GM10248 (cell line): ENCODE results near the gene NPM3.

Experiments used
- CTCF ChIA-PET: fragments of 300-600 bp; sonication (Branson Sonifier 250); formaldehyde crosslinking; extraction: SDS; loops from one replicate; lab custom pipeline; 2021; ENCODE audit warnings: antibody characterized with exemption; lab: Yijun Ruan, JAX
- POLR2A ChIA-PET: fragments of 350-650 bp; sonication (Branson Sonifier 250); formaldehyde crosslinking; extraction: SDS; loops from one replicate; lab custom pipeline; 2020; ENCODE audit warnings: antibody characterized with exemption; lab: Yijun Ruan, JAX
- DNase-seq: peaks from one replicate; pipeline ENCODE4 v3.0.0; 2012; ENCODE audit errors: extremely low spot score
- TF ChIP-seq, protein P1 (sequence below): IDR thresholded peaks from 2 replicates; pipeline ENCODE4 v1.5.1; 2012; ENCODE audit warnings: mild to moderate bottlenecking, low read depth; ENCODE audit errors: extremely low read depth, missing control alignments, control extremely low read depth

The NPM3 gene

DNA sequence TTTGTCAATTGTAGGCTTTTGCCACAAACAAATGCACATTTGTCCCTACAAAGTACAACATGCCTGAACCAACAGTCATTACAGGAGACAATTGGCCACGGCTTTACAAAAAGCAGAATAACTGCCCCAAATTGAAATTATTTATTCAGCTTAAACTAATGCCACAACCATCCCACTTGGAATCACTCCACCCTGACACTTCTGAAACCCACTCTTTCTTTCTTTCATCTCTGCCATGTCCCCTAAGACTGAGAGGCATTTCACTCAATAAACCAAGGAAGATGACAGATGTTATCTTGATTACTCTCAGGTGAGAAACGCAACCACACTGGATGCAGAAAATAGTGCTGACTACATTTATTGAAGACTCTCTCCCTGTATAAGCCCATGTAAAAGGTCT is 2.6 kb upstream of the NPM3 start:
- TF ChIP-seq, protein P1, sequence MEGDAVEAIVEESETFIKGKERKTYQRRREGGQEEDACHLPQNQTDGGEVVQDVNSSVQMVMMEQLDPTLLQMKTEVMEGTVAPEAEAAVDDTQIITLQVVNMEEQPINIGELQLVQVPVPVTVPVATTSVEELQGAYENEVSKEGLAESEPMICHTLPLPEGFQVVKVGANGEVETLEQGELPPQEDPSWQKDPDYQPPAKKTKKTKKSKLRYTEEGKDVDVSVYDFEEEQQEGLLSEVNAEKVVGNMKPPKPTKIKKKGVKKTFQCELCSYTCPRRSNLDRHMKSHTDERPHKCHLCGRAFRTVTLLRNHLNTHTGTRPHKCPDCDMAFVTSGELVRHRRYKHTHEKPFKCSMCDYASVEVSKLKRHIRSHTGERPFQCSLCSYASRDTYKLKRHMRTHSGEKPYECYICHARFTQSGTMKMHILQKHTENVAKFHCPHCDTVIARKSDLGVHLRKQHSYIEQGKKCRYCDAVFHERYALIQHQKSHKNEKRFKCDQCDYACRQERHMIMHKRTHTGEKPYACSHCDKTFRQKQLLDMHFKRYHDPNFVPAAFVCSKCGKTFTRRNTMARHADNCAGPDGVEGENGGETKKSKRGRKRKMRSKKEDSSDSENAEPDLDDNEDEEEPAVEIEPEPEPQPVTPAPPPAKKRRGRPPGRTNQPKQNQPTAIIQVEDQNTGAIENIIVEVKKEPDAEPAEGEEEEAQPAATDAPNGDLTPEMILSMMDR: no peak
- no peak for DNase-seq
- CTCF ChIA-PET: interaction anchor here (10.7 kb wide), 1 partner anchor 180 kb away, joined by 331 read pairs; no protein-coding TSS in a partner anchor
- POLR2A ChIA-PET: no interaction called here

DNA sequence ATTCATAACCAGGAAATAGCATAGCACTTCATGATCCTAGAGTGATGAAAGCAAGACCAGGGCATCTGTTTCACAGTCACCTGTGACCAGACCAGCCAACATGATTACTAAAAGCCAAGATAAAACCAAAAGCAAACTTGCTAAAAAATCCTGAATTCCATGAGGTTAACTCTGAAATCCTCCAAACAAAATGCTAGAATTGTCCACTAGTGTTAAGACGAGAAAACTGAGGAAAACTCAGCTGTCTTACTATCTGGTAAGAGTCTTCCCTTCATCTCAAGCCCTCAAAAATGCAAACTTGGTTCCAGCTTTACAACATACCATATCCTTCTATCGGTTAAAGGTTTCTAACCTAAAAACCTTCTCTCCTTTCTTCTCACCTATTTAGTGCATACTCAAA is 1.3 kb upstream of the NPM3 start:
- POLR2A ChIA-PET: no interaction called here
- no peak for DNase-seq
- CTCF ChIA-PET: interaction anchor here (1.0 to 10.7 kb wide), 7 partner anchors 10 to 179 kb away, joined by 3 to 331 read pairs (median 7); no protein-coding TSS in a partner anchor
- TF ChIP-seq, protein P1: no peak

DNA sequence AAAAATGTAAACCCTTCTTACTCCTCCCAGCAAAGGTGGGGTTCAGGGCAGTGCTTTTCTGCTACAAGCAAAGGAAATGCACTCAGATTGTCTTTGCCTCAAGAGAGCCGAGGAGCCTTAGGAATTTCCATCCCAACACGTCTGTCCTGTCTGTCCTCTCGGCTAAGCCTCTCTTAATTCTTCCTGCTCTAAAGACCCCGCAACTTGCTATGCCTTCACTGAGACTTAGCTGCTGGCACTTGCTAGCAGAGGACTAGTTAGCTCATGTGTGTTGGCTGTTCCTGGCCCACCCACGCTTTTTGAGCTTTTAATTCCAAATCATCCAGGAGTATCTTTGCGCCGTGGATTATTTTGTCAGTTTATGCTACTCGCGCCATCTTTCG is 481 bp upstream of the NPM3 start:
- TF ChIP-seq, protein P1: no peak
- ChIA-PET POLR2A (no interaction called here), CTCF (interaction anchor here (1.1 to 10.7 kb wide), 9 partner anchors 11 to 289 kb away, joined by 3 to 331 read pairs (median 7); no protein-coding TSS in a partner anchor)
- DNase-seq: no peak

DNA sequence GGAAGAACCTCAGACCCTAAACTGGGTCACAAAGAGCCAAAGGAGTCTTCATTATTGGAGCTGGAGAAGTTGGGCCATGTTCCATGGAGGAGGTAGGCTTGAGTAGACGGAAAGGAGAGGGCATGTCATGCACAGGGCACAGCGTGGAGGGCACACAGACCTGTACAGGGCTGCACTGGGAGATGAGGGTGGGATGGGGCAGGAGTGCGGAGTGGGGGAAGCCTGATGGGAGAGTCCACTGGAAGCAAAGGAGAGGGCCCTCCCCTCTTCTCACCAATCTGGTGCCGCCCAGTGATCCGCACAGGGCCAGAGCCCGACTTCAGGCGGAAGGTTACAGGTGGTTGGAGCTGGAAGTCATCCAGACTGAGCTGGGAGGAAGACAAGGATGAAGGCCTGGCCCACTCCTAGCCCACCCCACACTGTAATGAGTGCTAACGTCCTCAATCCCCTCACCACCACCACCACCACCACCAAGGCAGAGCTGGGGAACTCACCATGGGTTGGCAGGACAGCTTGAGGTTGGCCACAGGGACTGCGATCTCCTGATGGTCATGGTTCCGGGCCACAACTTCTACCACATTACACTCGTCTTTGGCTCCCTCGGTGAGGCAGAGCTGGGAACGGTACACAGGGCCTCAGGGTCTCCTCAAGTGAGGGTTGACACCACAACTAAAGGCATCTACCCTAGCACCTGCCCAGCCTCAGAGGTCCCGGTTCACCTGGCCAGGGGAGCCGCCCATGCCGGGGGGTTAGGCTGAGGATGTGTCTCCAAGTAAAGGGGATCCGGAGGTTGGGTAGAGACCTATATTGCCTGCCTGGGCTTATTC is 1.0 kb downstream of the NPM3 start:
- CTCF ChIA-PET: interaction anchor here (0.6 to 10.7 kb wide), 29 partner anchors 8 to 600 kb away, joined by 3 to 331 read pairs (median 7); partner anchors contain the start of gene HPS6
- TF ChIP-seq, protein P1: no peak

DNA sequence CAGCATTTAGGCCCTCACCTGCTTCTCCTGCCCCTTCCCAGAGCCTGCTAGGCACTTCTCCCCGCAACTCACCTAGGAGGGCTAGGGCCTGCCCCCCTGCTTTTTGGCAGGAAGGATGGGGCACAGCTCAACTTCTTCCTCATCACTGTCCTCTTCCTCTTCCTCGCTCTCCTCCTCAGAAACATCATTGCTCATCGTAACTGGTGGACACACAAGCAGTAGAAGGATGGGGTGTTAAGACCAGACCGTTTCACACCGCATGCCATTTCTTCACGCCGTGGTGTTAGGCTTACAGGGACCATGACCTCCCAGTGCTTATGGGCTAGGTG is 1.6 kb downstream of the NPM3 start:
- DNase-seq: peak; percentile 16
- CTCF ChIA-PET: interaction anchor here (0.6 to 10.7 kb wide), 59 partner anchors 8 to 642 kb away, joined by 3 to 331 read pairs (median 4); partner anchors contain the start of genes DPCD, HPS6, OGA and POLL
- TF ChIP-seq, protein P1: no peak
- POLR2A ChIA-PET: interaction anchor here (0.7 kb wide), 1 partner anchor 12 kb away, joined by 3 read pairs; no protein-coding TSS in a partner anchor

More for the DNA sequence above, 1.0 kb downstream of the NPM3 start:
- DNase-seq: peak; percentile 32
- POLR2A ChIA-PET: interaction anchor here (0.7 kb wide), 1 partner anchor 12 kb away, joined by 3 read pairs; no protein-coding TSS in a partner anchor

DNA sequence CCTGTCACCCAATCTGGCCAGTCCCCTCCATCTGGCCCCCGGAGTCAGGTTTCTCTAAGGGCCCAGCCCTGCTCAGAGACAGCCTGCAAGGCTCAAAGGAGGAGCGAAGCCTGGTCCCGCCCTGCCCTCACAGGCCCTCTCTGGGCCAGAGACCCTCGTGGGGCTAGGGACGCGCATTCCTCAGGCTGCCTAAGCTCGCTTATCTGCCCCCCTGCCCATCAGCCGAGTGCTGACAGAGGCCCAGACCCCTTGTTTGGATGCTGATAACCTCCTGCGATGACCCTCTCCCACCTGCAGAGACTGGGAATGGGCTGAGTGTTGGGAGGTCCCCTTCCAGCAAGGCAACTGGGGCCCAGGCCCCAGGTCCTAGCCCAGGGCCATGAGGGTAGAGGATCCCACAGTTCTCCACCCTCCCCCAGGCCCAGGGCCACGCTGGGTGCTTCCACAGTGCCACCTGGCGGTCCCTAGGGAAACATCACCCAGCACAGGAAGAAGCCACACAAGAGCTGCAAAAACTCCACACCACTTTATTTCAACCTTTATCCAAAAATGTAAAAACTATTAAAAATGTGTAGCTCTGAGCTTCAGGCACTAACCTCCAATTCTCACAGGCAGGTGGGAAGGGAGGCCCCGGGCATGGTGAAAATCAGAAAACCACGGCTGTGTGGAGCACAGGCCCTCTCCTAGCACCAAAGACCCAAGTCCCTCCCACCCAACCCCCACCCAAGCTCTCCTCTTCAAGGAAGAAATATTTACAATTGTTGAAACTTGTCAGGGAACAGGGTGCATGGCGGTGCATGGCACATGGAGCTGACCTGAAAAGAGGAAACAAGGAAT is 2.2 kb downstream of the NPM3 start:
- TF ChIP-seq, protein P1: peak; percentile 83
- POLR2A ChIA-PET: no interaction called here
- CTCF ChIA-PET: interaction anchor here (0.6 to 10.7 kb wide), 61 partner anchors 9 to 641 kb away, joined by 3 to 331 read pairs (median 4); partner anchors contain the start of genes DPCD, HPS6, OGA and POLL
- peak; percentile 86 for DNase-seq
